Fibroblast of villous mesenchyme (primary cell): ENCODE measurements around the gene FGF19. TPM values are rescaled to one million over a fixed set of nuclear protein-coding genes. Genes with fewer than 3 reads are reported as not detected.
A peak's percentile ranks its signal among the peaks of the same experiment; 100 is the strongest.

Experiments used
- DNase-seq: peaks from one replicate; pipeline ENCODE4 v3.0.0-alpha.2; 2010; ENCODE audit warnings: low read depth
- H3K4me3 ChIP-seq: 2 replicates; pipeline ENCODE4 v1.5.1; 2011; ENCODE audit warnings: low read depth, mild to moderate bottlenecking, low read length
- CTCF ChIP-seq: IDR thresholded peaks from 2 replicates; pipeline ENCODE4 v1.5.1; 2012; ENCODE audit warnings: low read depth, mild to moderate bottlenecking, low read length; ENCODE audit not compliant: insufficient read depth
- total RNA-seq: library from RNA; depleted of rRNA; stranded (reverse); fragments of >200 nt; gene quantifications from 2 replicates; pipeline ENCODE4 v1.2.3, GENCODE V29; 2012

The FGF19 gene
- total RNA-seq, 1 donor: not detected

DNA sequence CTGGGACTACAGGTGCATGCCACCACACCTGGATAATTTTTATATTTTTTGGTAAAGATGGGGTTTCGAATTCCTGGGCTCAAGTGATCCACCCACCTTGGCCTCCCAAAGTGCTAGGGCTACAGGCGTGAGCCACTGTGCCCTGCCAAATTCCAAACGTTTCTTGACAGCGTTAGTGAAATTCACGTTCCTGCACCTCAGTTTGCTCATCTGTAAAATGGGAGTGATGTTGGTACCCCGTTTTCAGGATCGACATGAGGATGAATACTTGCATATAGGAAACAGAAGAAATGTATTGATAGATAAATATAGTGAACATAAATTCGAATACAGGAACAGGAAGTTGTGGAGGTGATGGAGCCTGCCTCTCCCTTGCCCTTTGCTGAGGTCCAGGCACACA, 18.5 kb downstream of the FGF19 start:
- no peak overlapping the region for H3K4me3 ChIP-seq
- no peak for TF ChIP-seq CTCF
- DNase-seq: no peak

GRCh38 chr11:69684651-69685050, 19.2 kb downstream of the FGF19 start:
- TF ChIP-seq CTCF: no peak
- no peak for DNase-seq
- no peak overlapping the region for H3K4me3 ChIP-seq

DNA sequence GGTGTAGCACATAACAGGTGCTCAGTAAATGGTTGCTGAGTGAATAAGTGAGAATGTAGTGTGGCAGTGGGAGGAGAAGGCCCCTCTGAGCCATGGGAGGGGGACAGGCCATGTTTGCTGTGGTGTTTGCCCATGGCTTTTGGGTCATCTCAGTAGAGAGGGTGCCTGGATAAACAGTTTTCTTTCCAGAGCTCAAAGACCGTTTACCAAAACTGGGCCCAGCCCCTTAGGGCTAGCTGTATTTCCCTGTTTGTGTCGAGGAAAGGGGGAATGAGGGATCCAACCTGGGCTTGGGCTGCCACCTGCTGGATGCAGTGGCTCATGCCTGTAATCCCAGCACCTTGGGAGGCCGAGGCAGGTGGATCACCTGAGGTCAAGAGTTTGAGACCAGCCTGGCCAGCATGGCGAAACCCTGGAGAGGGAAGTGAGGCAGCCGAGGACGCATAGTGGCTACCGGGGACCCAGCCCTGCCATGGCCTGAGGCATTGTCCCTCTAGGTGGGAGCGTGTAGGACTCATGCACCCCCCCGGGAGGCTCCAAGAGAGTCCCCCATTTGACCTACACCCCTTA, 20.0 kb downstream of the FGF19 start:
- no peak overlapping the region for H3K4me3 ChIP-seq
- DNase-seq: no peak
- peak; percentile 49 for TF ChIP-seq CTCF

DNA sequence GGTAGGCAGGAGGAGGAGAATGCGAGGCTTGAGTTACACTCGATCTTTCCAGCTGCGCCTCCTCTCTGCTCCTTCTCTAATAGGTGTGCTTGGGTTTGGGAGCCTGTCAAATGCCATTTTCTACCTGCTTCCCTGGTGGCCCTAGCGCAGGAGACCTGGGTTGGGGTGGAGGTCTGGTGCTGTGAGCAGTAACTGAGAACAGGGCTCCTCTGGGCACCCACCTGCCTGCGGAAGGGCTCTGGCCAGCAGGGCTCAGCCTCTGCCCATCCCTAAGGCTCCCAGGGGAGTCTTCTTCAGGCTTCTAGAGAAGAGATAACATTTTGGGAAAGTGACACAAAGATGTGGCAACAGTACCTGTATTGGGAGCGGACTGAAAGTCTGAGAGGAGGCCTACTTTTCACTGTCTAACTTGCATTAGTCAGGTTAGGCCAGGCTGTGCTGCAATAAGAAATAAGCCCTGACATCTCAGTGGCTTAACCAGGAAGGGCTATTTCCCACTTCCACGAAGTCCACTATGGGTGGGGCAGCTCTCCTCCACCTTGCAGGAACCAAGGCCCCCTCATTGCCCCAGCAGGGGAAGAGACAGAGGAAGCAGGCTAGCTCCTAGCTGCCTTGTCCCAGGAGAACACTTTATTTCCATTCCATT, 21.0 kb downstream of the FGF19 start:
- H3K4me3 ChIP-seq: no peak overlapping the region
- no peak for DNase-seq
- TF ChIP-seq CTCF: no peak

GRCh38 chr11:69682221-69682620, 21.6 kb downstream of the FGF19 start:
- no peak for DNase-seq
- no peak overlapping the region for H3K4me3 ChIP-seq
- no peak for TF ChIP-seq CTCF

DNA sequence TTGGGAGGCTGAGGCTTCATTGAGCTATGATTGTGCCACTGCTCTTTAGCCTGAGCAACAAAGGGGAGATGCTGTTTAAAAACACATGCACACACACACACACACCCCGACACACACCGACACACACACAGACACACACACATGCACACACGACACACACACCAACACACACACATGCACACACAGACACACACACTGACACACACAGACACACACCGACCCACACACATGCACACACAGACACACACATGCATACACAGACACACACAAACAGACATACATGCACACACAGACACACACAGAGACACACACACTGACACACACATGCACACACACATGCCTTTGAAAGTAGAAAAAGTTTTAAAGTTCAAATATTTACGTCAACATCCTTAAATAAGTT, 23.1 kb downstream of the FGF19 start:
- no peak overlapping the region for H3K4me3 ChIP-seq
- DNase-seq: no peak
- no peak for TF ChIP-seq CTCF

DNA sequence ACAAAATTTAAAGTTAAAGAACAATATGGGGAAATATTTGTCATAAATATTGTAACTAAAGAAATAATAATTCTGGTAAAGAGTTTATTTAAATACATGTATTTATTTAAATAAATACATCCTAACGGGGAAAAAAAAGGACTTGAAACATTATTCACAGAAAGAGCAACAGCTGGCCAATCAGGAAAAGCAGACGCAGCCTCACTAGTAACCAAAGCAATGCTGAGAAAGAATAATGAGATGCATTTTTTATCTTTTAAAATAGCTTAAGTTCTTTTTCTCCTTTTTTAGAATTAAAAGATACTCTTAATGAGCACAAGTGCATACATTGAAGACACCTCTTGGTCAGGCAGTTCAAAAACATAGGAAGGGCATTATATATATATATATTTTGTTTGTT, 26.1 kb downstream of the FGF19 start:
- no peak for DNase-seq
- no peak for TF ChIP-seq CTCF
- no peak overlapping the region for H3K4me3 ChIP-seq
